Skeletal muscle tissue (tissue), 4 donors: ENCODE results near the gene TP53TG3. TPM values are rescaled to one million over a fixed set of nuclear protein-coding genes. Genes with fewer than 3 reads are reported as not detected.
"Not testable (repeated sequence)": the region's sequence is repeated elsewhere in the genome, so short reads cannot be mapped to it uniquely, and the experiment has no call there.

Source experiments
- H3K27ac ChIP-seq: one replicate; pipeline ENCODE4 v1.7.0; 2013; ENCODE audit warnings: mild to moderate bottlenecking, low read depth, low read length, inconsistent platforms
- H3K27me3 ChIP-seq, 3 donors: one replicate each; pipeline ENCODE4 v1.7.0; 2013; ENCODE audit warnings: low read length in 3 of 3; ENCODE audit not compliant: control insufficient read depth in 3 of 3, insufficient read depth in 3 of 3
- H3K36me3 ChIP-seq, 3 donors: one replicate each; pipeline ENCODE4 v1.7.0; 2013; ENCODE audit warnings: low read length in 3 of 3; ENCODE audit not compliant: control insufficient read depth in 3 of 3, insufficient read depth in 3 of 3
- H3K4me1 ChIP-seq, 3 donors: one replicate each; pipeline ENCODE4 v1.7.0; 2013; ENCODE audit warnings: low read length in 3 of 3, mild to moderate bottlenecking in 3 of 3; ENCODE audit not compliant: control insufficient read depth in 3 of 3, insufficient read depth in 3 of 3
- H3K4me3 ChIP-seq, 3 donors: one replicate each; pipeline ENCODE4 v1.7.0; 2013; ENCODE audit warnings: low read length in 3 of 3
- H3K9ac ChIP-seq, 3 donors: one replicate each; pipeline ENCODE4 v1.7.0; 2013; ENCODE audit warnings: low read length in 3 of 3, mild to moderate bottlenecking in 3 of 3, moderate library complexity in 2 of 3, low read depth in 1 of 3
- H3K9me3 ChIP-seq, 3 donors: one replicate each; pipeline ENCODE4 v1.7.0; 2013; ENCODE audit warnings: low read length in 3 of 3; ENCODE audit not compliant: control insufficient read depth in 3 of 3
- total RNA-seq: library from RNA; depleted of rRNA; stranded (reverse); fragments of >200 nt; gene quantifications from one replicate; pipeline ENCODE4 v1.2.3, GENCODE V29; 2014
- donor health status: Osteomylitis.

TP53TG3 gene
- total RNA-seq = not detected

DNA sequence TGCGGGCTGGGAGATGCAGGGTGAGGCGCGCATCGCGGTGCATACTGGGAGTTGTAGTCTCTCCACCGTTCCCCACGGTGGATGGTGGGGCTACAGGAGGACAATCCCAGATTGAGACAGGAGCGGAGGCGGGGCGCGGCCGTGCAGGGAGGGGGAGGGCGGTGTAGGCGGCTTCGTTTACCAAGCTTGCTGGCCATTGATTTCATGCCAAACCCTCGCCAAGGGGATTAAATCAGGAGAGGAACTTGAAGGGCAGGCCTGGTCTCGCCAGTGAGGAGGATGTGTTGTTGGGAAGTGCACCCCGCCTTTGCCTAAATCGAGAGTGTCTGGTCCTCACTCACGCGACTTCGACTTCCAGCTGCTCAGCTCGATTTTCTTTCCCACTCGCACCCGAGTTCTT is at the start of gene TP53TG3:
TP53TG3 (minus strand) TSS at position 101 of the 400 bp plus-strand sequence; CDS start at position 33, 68 bp downstream.
- not testable (repeated sequence) for H3K27me3 ChIP-seq, H3K36me3 ChIP-seq, H3K27ac ChIP-seq, H3K9ac ChIP-seq, H3K9me3 ChIP-seq, H3K4me3 ChIP-seq, H3K4me1 ChIP-seq

GRCh38 chr16:32650876-32651275 is 25.1 kb downstream of the TP53TG3 start:
- H3K4me3 ChIP-seq, H3K27ac ChIP-seq, H3K9me3 ChIP-seq, H3K27me3 ChIP-seq, H3K9ac ChIP-seq, H3K4me1 ChIP-seq, H3K36me3 ChIP-seq: not testable (repeated sequence)

DNA sequence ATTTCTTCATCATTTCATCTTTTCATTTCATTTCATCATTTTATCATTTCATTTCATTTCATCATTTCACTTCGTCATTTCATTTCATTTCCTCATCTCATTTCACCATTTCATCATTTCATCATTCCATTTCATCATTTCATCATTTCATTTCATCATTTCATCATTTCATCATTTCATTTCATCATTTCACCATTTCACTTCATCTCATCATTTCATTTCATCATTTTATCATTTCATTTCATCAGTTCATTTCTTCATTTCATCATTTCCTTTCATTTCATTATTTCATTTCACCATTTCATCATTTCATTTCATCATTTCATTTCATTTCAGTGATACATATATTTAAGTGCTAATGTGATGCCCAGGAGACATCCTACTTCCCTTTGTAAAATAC is 28.4 kb downstream of the TP53TG3 start:
- not testable (repeated sequence) for H3K36me3 ChIP-seq, H3K9me3 ChIP-seq, H3K27me3 ChIP-seq, H3K27ac ChIP-seq, H3K4me3 ChIP-seq, H3K9ac ChIP-seq, H3K4me1 ChIP-seq

DNA sequence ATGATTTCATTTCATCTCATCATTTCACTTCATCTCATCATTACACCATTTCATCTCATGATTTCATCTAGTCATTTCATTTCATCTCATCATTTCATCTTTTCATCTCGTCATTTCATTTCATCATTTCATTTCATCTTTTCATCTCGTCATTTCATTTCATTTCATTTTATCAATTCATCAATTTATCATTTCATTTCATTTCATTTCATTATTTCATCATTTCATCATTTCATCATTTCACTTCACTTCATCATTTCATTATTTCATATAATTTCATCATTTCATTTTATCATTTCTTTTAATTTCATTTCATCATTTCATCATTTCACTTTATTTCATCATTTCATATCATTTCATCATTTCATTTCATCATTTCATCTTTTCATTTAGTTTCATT is 29.2 kb downstream of the TP53TG3 start:
- H3K9me3 ChIP-seq, H3K9ac ChIP-seq, H3K36me3 ChIP-seq, H3K27ac ChIP-seq, H3K4me1 ChIP-seq, H3K4me3 ChIP-seq, H3K27me3 ChIP-seq: not testable (repeated sequence)

DNA sequence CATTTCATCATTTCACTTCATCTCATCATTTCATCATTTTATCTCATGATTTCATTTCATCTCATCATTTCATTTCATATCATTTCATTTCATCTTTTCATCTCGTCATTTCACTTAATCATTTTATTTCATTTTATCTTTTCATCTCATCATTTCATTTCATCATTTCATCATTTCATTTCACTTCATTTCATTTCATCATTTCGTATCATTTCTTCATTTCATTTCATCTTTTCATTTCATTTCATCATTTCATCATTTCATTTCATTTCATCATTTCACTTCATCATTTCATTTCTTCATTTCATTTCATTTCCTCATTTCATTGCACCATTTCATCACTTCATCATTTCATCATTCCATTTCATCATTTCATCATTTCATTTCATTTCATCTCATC is 29.8 kb downstream of the TP53TG3 start:
- not testable (repeated sequence) for H3K4me3 ChIP-seq, H3K9me3 ChIP-seq, H3K4me1 ChIP-seq, H3K9ac ChIP-seq, H3K36me3 ChIP-seq, H3K27me3 ChIP-seq, H3K27ac ChIP-seq

GRCh38 chr16:32645278-32645908 is 30.6 kb downstream of the TP53TG3 start:
- not testable (repeated sequence) for H3K27ac ChIP-seq, H3K9me3 ChIP-seq, H3K4me1 ChIP-seq, H3K9ac ChIP-seq, H3K36me3 ChIP-seq, H3K27me3 ChIP-seq, H3K4me3 ChIP-seq

DNA sequence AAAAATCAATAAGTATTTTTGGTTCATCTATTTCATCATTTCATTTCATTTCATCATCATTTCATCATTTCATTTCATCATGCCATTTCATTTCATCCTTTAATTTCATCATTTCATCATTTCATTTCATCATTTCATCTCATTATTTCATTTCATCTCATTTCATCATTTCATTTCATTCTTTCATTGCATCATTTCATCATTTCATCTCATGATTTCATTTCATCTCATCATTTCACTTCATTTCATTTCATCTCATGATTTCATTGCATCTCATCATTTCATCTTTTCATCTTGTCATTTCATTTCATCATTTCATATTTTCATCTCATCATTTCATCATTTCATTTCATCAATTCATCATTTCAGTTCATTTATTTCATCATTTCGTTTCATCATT is 31.2 kb downstream of the TP53TG3 start:
- H3K36me3 ChIP-seq, H3K9me3 ChIP-seq, H3K27ac ChIP-seq, H3K9ac ChIP-seq, H3K4me3 ChIP-seq, H3K4me1 ChIP-seq, H3K27me3 ChIP-seq: not testable (repeated sequence)

DNA sequence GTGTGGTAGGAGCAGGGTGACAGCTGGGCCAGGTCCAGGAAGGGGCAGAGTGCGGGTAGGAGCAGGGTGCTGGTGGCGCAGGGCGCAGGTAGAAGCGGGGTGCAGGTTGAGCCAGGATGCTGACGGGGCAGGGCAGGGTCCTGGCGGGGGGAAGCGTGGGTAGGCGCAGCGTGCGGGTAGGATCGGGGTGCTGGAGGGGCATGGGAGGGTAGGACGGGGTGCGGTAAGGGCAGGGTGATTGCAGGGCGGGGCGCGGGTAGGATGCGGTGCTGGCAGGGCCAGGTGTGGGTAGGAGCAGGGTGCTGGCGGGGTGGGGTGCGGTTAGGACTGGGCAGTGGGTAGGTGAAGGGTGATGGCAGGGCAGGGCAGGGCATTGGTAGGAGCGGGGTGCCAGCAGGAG is 38.4 kb downstream of the TP53TG3 start:
- H3K9ac ChIP-seq, H3K9me3 ChIP-seq, H3K4me1 ChIP-seq, H3K4me3 ChIP-seq, H3K27me3 ChIP-seq, H3K36me3 ChIP-seq, H3K27ac ChIP-seq: not testable (repeated sequence)

GRCh38 chr16:32632096-32632495 is 43.9 kb downstream of the TP53TG3 start:
- not testable (repeated sequence) for H3K4me3 ChIP-seq, H3K27ac ChIP-seq, H3K36me3 ChIP-seq, H3K4me1 ChIP-seq, H3K9ac ChIP-seq, H3K9me3 ChIP-seq, H3K27me3 ChIP-seq
